Neural crest cell (in vitro differentiated cells): ENCODE measurements around the gene ROBO2. TPM values are rescaled to one million over a fixed set of nuclear protein-coding genes. Genes with fewer than 3 reads are reported as not detected.
A peak's percentile ranks its signal among the peaks of the same experiment; 100 is the strongest.

Experiments used
- DNase-seq: peaks from one replicate; pipeline ENCODE4 v3.0.0; 2021; ENCODE audit warnings: low read depth, mixed read lengths, low spot score
- H3K27ac Mint-ChIP-seq: one replicate; pipeline ENCODE4 v1.8.0; 2021; ENCODE audit warnings: mild to moderate bottlenecking, mixed read lengths; ENCODE audit not compliant: unreplicated experiment
- H3K27me3 Mint-ChIP-seq: 2 replicates; pipeline ENCODE4 v1.8.0; 2021; ENCODE audit warnings: low read depth, mild to moderate bottlenecking, mixed read lengths
- H3K36me3 Mint-ChIP-seq: 2 replicates; pipeline ENCODE4 v1.8.0; 2021; ENCODE audit warnings: low read depth, mild to moderate bottlenecking, mixed read lengths
- H3K4me1 Mint-ChIP-seq: 2 replicates; pipeline ENCODE4 v1.8.0; 2021; ENCODE audit warnings: mixed read lengths
- H3K4me3 Mint-ChIP-seq: one replicate; pipeline ENCODE4 v1.8.0; 2021; ENCODE audit warnings: mild to moderate bottlenecking, mixed read lengths
- H3K9me3 Mint-ChIP-seq: 2 replicates; pipeline ENCODE4 v1.8.0; 2021; ENCODE audit warnings: mixed read lengths
- total RNA-seq: library from RNA; stranded (reverse); gene quantifications from 2 replicates; pipeline ENCODE4 v1.2.1, GENCODE V29; 2021
- TF ChIP-seq, protein P1 (sequence below): fragments of 200-600 bp; sonication (generic); conservative IDR thresholded peaks from 2 replicates; pipeline ENCODE4 v1.5.0; 2021; ENCODE audit warnings: antibody characterized with exemption, mild to moderate bottlenecking

The ROBO2 gene
- total RNA-seq, 1 donor from 2014 or later, result 27.9 TPM

GRCh38 chr3:77195766-77196545, 156.1 kb downstream of the ROBO2 start:
- no peak overlapping the region for H3K27ac Mint-ChIP-seq
- H3K36me3 Mint-ChIP-seq, result no peaks in the 10 kb centered on the region
- no peaks in the 10 kb centered on the region for H3K9me3 Mint-ChIP-seq
- H3K4me1 Mint-ChIP-seq, result peaks cover 3% of the 10 kb centered on the region
- no peaks in the 10 kb centered on the region for H3K27me3 Mint-ChIP-seq
- TF ChIP-seq, protein P1, sequence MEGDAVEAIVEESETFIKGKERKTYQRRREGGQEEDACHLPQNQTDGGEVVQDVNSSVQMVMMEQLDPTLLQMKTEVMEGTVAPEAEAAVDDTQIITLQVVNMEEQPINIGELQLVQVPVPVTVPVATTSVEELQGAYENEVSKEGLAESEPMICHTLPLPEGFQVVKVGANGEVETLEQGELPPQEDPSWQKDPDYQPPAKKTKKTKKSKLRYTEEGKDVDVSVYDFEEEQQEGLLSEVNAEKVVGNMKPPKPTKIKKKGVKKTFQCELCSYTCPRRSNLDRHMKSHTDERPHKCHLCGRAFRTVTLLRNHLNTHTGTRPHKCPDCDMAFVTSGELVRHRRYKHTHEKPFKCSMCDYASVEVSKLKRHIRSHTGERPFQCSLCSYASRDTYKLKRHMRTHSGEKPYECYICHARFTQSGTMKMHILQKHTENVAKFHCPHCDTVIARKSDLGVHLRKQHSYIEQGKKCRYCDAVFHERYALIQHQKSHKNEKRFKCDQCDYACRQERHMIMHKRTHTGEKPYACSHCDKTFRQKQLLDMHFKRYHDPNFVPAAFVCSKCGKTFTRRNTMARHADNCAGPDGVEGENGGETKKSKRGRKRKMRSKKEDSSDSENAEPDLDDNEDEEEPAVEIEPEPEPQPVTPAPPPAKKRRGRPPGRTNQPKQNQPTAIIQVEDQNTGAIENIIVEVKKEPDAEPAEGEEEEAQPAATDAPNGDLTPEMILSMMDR, result no peak
- no peak overlapping the region for H3K4me3 Mint-ChIP-seq
- no peak for DNase-seq

GRCh38 chr3:77197408-77197807, 157.5 kb downstream of the ROBO2 start:
- no peak overlapping the region for H3K27ac Mint-ChIP-seq
- peaks cover 3% of the 10 kb centered on the region for H3K4me1 Mint-ChIP-seq
- H3K27me3 Mint-ChIP-seq, result no peaks in the 10 kb centered on the region
- TF ChIP-seq, protein P1, result no peak
- H3K4me3 Mint-ChIP-seq, result no peak overlapping the region
- DNase-seq, result no peak
- H3K36me3 Mint-ChIP-seq, result no peaks in the 10 kb centered on the region
- no peaks in the 10 kb centered on the region for H3K9me3 Mint-ChIP-seq

DNA sequence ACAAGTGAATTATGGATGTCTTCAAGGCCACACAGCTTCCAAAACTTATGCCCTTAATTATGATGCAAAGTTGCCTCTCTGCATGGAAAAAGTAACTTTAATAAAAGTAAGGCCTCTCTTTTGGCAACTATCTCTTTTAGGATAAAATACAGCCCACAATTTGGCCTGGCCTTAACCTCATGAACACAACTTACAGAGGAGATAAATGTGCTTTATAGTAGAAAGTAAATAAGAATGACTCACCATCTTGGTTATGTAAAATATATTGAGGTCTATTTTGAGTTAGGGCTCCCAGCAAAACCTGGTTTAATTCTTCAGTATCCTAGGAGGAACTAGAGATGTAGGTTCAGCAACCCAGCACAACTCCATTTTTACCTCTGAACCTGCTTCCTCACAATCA, 164.0 kb downstream of the ROBO2 start:
- Mint-ChIP-seq H3K27me3 (no peaks in the 10 kb centered on the region), H3K4me1 (peaks cover 16% of the 10 kb centered on the region), H3K4me3 (no peak overlapping the region), H3K9me3 (no peaks in the 10 kb centered on the region), H3K27ac (no peak overlapping the region), H3K36me3 (no peaks in the 10 kb centered on the region)
- TF ChIP-seq, protein P1, result no peak
- DNase-seq, result no peak

GRCh38 chr3:77204788-77205187, 164.9 kb downstream of the ROBO2 start:
- TF ChIP-seq, protein P1, result no peak
- H3K36me3 Mint-ChIP-seq, result no peaks in the 10 kb centered on the region
- no peaks in the 10 kb centered on the region for H3K9me3 Mint-ChIP-seq
- H3K4me1 Mint-ChIP-seq, result peaks cover 16% of the 10 kb centered on the region
- H3K27me3 Mint-ChIP-seq, result no peaks in the 10 kb centered on the region
- DNase-seq, result no peak
- H3K4me3 Mint-ChIP-seq, result no peak overlapping the region
- no peak overlapping the region for H3K27ac Mint-ChIP-seq

- DNase-seq, result no peak
- Mint-ChIP-seq H3K4me3 (no peak overlapping the region), H3K27ac (peak overlapping the region; percentile 35), H3K36me3 (peaks cover 11% of the 10 kb centered on the region), H3K4me1 (peaks cover 10% of the 10 kb centered on the region), H3K27me3 (no peaks in the 10 kb centered on the region), H3K9me3 (peaks cover 2% of the 10 kb centered on the region)
- TF ChIP-seq, protein P1, result no peak
These were observed 167.9 kb downstream of the ROBO2 start for GRCh38 chr3:77207753-77208152.
